Liver (tissue), 9 donors: ENCODE measurements around the gene DCLK2. TPM values are rescaled to one million over a fixed set of nuclear protein-coding genes. Genes with fewer than 3 reads are reported as not detected.

Source experiments
- DNase-seq: peaks from one replicate; pipeline ENCODE4 v3.0.0-alpha.2; 2017; ENCODE audit warnings: low spot score
- H3K27ac ChIP-seq, 2 donors: one replicate each; pipeline ENCODE4 v1.7.0; 2013; ENCODE audit warnings: inconsistent platforms in 2 of 2, low read length in 2 of 2, control low read depth in 1 of 2, low read depth in 1 of 2, mild to moderate bottlenecking in 1 of 2
- H3K27me3 ChIP-seq, 4 donors: one replicate each; pipeline versions ENCODE4 v1.6.1 to v1.7.0; 2013; ENCODE audit warnings: low read length in 3 of 4, inconsistent platforms in 1 of 4, mild to moderate bottlenecking in 1 of 4, moderate library complexity in 1 of 4; ENCODE audit not compliant: control insufficient read depth in 4 of 4, insufficient read depth in 4 of 4
- H3K36me3 ChIP-seq, 4 donors: one replicate each; pipeline versions ENCODE4 v1.6.1 to v1.7.0; 2013; ENCODE audit warnings: low read length in 3 of 4, mild to moderate bottlenecking in 3 of 4, low read depth in 1 of 4, moderate library complexity in 1 of 4; ENCODE audit not compliant: control insufficient read depth in 4 of 4, insufficient read depth in 3 of 4
- H3K4me1 ChIP-seq, 4 donors: one replicate each; pipeline versions ENCODE4 v1.6.1 to v1.7.0; 2013; ENCODE audit warnings: low read length in 3 of 4, mild to moderate bottlenecking in 3 of 4, moderate library complexity in 1 of 4; ENCODE audit not compliant: control insufficient read depth in 4 of 4, insufficient read depth in 4 of 4
- H3K4me3 ChIP-seq, 3 donors: one replicate each; pipeline versions ENCODE4 v1.6.1 to v1.7.0; 2013; ENCODE audit warnings: low read length in 3 of 3, control low read depth in 1 of 3, low read depth in 1 of 3, mild to moderate bottlenecking in 1 of 3
- H3K9ac ChIP-seq, 2 donors: one replicate each; pipeline ENCODE4 v1.7.0; 2013; ENCODE audit warnings: low read length in 2 of 2, mild to moderate bottlenecking in 2 of 2, moderate library complexity in 2 of 2, control low read depth in 1 of 2, low read depth in 1 of 2
- H3K9me3 ChIP-seq, 4 donors: one replicate each; pipeline versions ENCODE4 v1.6.1 to v1.7.0; 2013; ENCODE audit warnings: low read length in 3 of 4; ENCODE audit not compliant: control insufficient read depth in 4 of 4
- CTCF ChIP-seq: fragments of 150-350 bp; IDR thresholded peaks from 2 replicates; pipeline ENCODE4 v1.5.1; 2017; ENCODE audit warnings: improper control_type of control experiment, low read depth, low read length; ENCODE audit not compliant: missing input control
- EGR1 ChIP-seq, 2 donors: IDR thresholded peaks; 2 replicates each; pipeline ENCODE4 v1.6.1; 2016 to 2018; ENCODE audit warnings: antibody characterized with exemption in 2 of 2, low read depth in 2 of 2
- FOXA1 ChIP-seq: IDR thresholded peaks from 2 replicates; pipeline ENCODE4 v1.6.1; 2016; ENCODE audit warnings: antibody characterized with exemption
- FOXA2 ChIP-seq: IDR thresholded peaks from 2 replicates; pipeline ENCODE4 v1.6.1; 2016; ENCODE audit warnings: antibody characterized with exemption
- GABPA ChIP-seq, 2 donors: IDR thresholded peaks in 1 of 2; conservative IDR thresholded peaks in 1 of 2; 2 replicates each; pipeline ENCODE4 v1.6.1; 2016; ENCODE audit warnings: antibody characterized with exemption in 2 of 2, mild to moderate bottlenecking in 1 of 2, moderate library complexity in 1 of 2
- JUND ChIP-seq, 2 donors: IDR thresholded peaks; 2 replicates each; pipeline ENCODE4 v1.6.1; 2016; ENCODE audit warnings: antibody characterized with exemption in 2 of 2
- MAX ChIP-seq: IDR thresholded peaks from 2 replicates; pipeline ENCODE4 v1.6.1; 2016; ENCODE audit warnings: antibody characterized with exemption
- NR2F2 ChIP-seq: IDR thresholded peaks from 2 replicates; pipeline ENCODE4 v1.6.1; 2016; ENCODE audit warnings: antibody characterized with exemption
- REST ChIP-seq: IDR thresholded peaks from 2 replicates; pipeline ENCODE4 v1.6.1; 2016; ENCODE audit warnings: antibody characterized with exemption, mild to moderate bottlenecking
- RXRA ChIP-seq, 2 donors: IDR thresholded peaks; 2 replicates each; pipeline ENCODE4 v1.6.1; 2017 to 2018; ENCODE audit warnings: antibody characterized with exemption in 2 of 2, mild to moderate bottlenecking in 1 of 2
- SP1 ChIP-seq: IDR thresholded peaks from 2 replicates; pipeline ENCODE4 v1.6.1; 2018; ENCODE audit warnings: antibody characterized with exemption, mild to moderate bottlenecking
- TAF1 ChIP-seq: conservative IDR thresholded peaks from 2 replicates; pipeline ENCODE4 v1.6.1; 2016; ENCODE audit warnings: antibody characterized with exemption, mild to moderate bottlenecking
- YY1 ChIP-seq: IDR thresholded peaks from 2 replicates; pipeline ENCODE4 v1.6.1; 2016; ENCODE audit warnings: antibody characterized with exemption, mild to moderate bottlenecking
- ZBTB33 ChIP-seq: IDR thresholded peaks from 2 replicates; pipeline ENCODE4 v1.6.1; 2016; ENCODE audit warnings: antibody characterized with exemption
- WGBS: extraction: QIAGEN DNeasy Blood & Tissue Kit; methylation state at CpG from one replicate; pipeline ENCODE4 v1.1.7; 2013; 5-methylcytosine and 5-hydroxymethylcytosine counted together
- polyA plus RNA-seq, 2 donors: library from polyadenylated mRNA; stranded (reverse) in 1 of 2; unstranded in 1 of 2; fragments of 200-250 nt in 1 of 2; fragments of >200 nt in 1 of 2; fragmentation: Nextera tagmentation in 1 of 2; extraction: Ambion mirVana in 1 of 2; gene quantifications; one replicate each; pipeline versions ENCODE4 v1.2.1 to v1.2.3, GENCODE V29; 2013 to 2015
- total RNA-seq, 2 donors: library from RNA; depleted of rRNA; stranded (reverse); fragments of >200 nt; gene quantifications; one replicate each; pipeline ENCODE4 v1.2.3, GENCODE V29; 2014
- donor health status: healthy.
- donor health status: healthy.
- donor health status: healthy.
- donor health status: healthy.
- donor health status: healthy.

Gene DCLK2
- total and polyA plus RNA-seq, 4 donors = 0.14 to 1.7 (median 0.50) TPM

- DNase-seq = no peak
- Histone ChIP-seq H3K9ac (no peak overlapping the region), H3K27me3 (no peaks in the 10 kb centered on the region), H3K9me3 (no peaks in the 10 kb centered on the region), H3K36me3 (no peaks in the 10 kb centered on the region), H3K4me1 (no peaks in the 10 kb centered on the region), H3K4me3 (no peak overlapping the region), H3K27ac (no peak overlapping the region)
- WGBS = 96% methylated on average over 7 of the region's 7 CpGs
- TF ChIP-seq ZBTB33 (no peak), EGR1 (IDR thresholded peaks at IDR 0.05; ENCODE audit: low read depth in 2 of 2) (no peak), GABPA (IDR thresholded peaks at IDR 0.05 in 1 of 2, conservative IDR thresholded peaks at IDR 0.05 in 1 of 2) (no peak), FOXA1 (no peak)
Measured at GRCh38 chr4:150252741-150253140, 174.5 kb downstream of the DCLK2 start.

- Histone ChIP-seq H3K9ac (no peak overlapping the region), H3K27me3 (no peaks in the 10 kb centered on the region), H3K36me3 (no peaks in the 10 kb centered on the region), H3K4me1 (no peaks in the 10 kb centered on the region), H3K4me3 (no peak overlapping the region), H3K9me3 (no peaks in the 10 kb centered on the region), H3K27ac (no peak overlapping the region)
- TF ChIP-seq YY1 = no peak
- 97% methylated on average over 11 of the region's 11 CpGs for WGBS
- no peak for DNase-seq
Measured at GRCh38 chr4:150253416-150253815, 175.2 kb downstream of the DCLK2 start.

GRCh38 chr4:150253965-150254630 lies 175.9 kb downstream of the DCLK2 start:
- TF ChIP-seq REST = no peak
- no peak for TF ChIP-seq MAX
- TF ChIP-seq FOXA2 = no peak
- no peak for TF ChIP-seq NR2F2
- no peak for TF ChIP-seq CTCF
- no peak for TF ChIP-seq GABPA (IDR thresholded peaks at IDR 0.05 in 1 of 2, conservative IDR thresholded peaks at IDR 0.05 in 1 of 2)
- no peak for TF ChIP-seq SP1
- no peak for TF ChIP-seq RXRA (IDR thresholded peaks at IDR 0.05)
- no peak for TF ChIP-seq EGR1 (IDR thresholded peaks at IDR 0.05; ENCODE audit: low read depth in 2 of 2)
- TF ChIP-seq YY1 = no peak
- TF ChIP-seq JUND (IDR thresholded peaks at IDR 0.05) = no peak
- TF ChIP-seq TAF1 = no peak
- H3K4me1 ChIP-seq = no peaks in the 10 kb centered on the region
- H3K27me3 ChIP-seq = no peaks in the 10 kb centered on the region
- 94% methylated on average over 18 of the region's 18 CpGs for WGBS
- no peak overlapping the region for H3K4me3 ChIP-seq
- H3K36me3 ChIP-seq = no peaks in the 10 kb centered on the region
- H3K9me3 ChIP-seq = no peaks in the 10 kb centered on the region
- H3K27ac ChIP-seq = no peak overlapping the region
- DNase-seq = no peak
- no peak overlapping the region for H3K9ac ChIP-seq
